Adipose tissue (tissue), 3 donors: ENCODE data around the gene MAPKAPK3. TPM values are rescaled to one million over a fixed set of nuclear protein-coding genes. Genes with fewer than 3 reads are reported as not detected.

Experiments used
- polyA plus RNA-seq, 3 donors: library from polyadenylated mRNA; stranded (reverse); fragments of 200-250 nt; gene quantifications; one replicate each; pipeline ENCODE4 v1.2.3, GENCODE V29; 2013
- donor health status: healthy with polysubstance abuse.
- donor health status: Bipolar disorder and iron deficiency.
- donor health status: healthy.

The MAPKAPK3 gene
- polyA plus RNA-seq, 3 donors, result 25.6 to 31.9 (median 30.6) TPM

Other genes with a start within 250 kb of the MAPKAPK3 start
- gene CACNA2D2, start 113.5 kb upstream of the MAPKAPK3 start, polyA plus RNA-seq, result 1 to 10 TPM in 1 of 3 donors, under 1 TPM in 2; 0.56 to 1.7 (median 0.68) TPM
- gene C3orf18, start 49.4 kb upstream of the MAPKAPK3 start, polyA plus RNA-seq, result 1 to 10 TPM; 5.5 to 8.2 (median 6.9) TPM
- gene HEMK1, start 47.6 kb upstream of the MAPKAPK3 start, polyA plus RNA-seq, result 10 to 100 TPM; 12.2 to 20.8 (median 12.6) TPM
- gene CISH, start 5.4 kb upstream of the MAPKAPK3 start, polyA plus RNA-seq, result 10 to 100 TPM; 12.9 to 36.2 (median 16.2) TPM
- gene DOCK3, start 57.8 kb downstream of the MAPKAPK3 start, polyA plus RNA-seq, result under 1 TPM; 0.09 to 0.14 (median 0.11) TPM